Measurements from ENCODE around the gene PTPRE. TPM values are rescaled to one million over a fixed set of nuclear protein-coding genes. Genes with fewer than 3 reads are reported as not detected.

The PTPRE gene
- total RNA-seq, 1 experiment from 2014 or later: 11.6 TPM

GRCh38 chr10:128102480-128103228 is 195.8 kb downstream of the PTPRE start:
- TF ChIP-seq EZH2 (IDR thresholded peaks at IDR 0.05; ENCODE audit: borderline replicate concordance, low read depth, low read length, poor library complexity, severe bottlenecking) (no peak), CTCF (conservative IDR thresholded peaks at IDR 0.05; ENCODE audit: low read depth, low read length) (no peak)
- ChIA-PET POLR2A (ENCODE audit: low non-redundant PET) (no interaction called here), CTCF (no interaction called here)
- H3K27me3 ChIP-seq (replicated peaks; ENCODE audit: insufficient read depth, low read depth, low read length, poor library complexity): no peaks in the 10 kb centered on the region
- H3K27ac ChIP-seq (ENCODE audit: low read depth, low read length, poor library complexity, severe bottlenecking): no peak overlapping the region
- peaks cover 100% of the 10 kb centered on the region for H3K36me3 ChIP-seq (ENCODE audit: insufficient read depth, low read length, poor library complexity, severe bottlenecking)
- no peak overlapping the region for H3K4me3 ChIP-seq (ENCODE audit: low read depth, low read length, poor library complexity, severe bottlenecking)
- H3K9me3 ChIP-seq (ENCODE audit: low read depth, low read length, poor library complexity, severe bottlenecking): no peaks in the 10 kb centered on the region
- no peaks in the 10 kb centered on the region for H3K4me1 ChIP-seq (ENCODE audit: insufficient read depth, low read length, poor library complexity, severe bottlenecking)
- no peak for DNase-seq (ENCODE audit: low spot score)
- no TSS peak for BruUV-seq (replicated peaks)
- intact Hi-C loops (cut with micrococcal nuclease; ENCODE audit: unreplicated experiment): no loop called here

GRCh38 chr10:128103229-128103714 is 196.4 kb downstream of the PTPRE start:
- ChIA-PET POLR2A (ENCODE audit: low non-redundant PET) (no interaction called here), CTCF (no interaction called here)
- Histone ChIP-seq H3K4me3 (ENCODE audit: low read depth, low read length, poor library complexity, severe bottlenecking) (no peak overlapping the region), H3K27me3 (replicated peaks; ENCODE audit: insufficient read depth, low read depth, low read length, poor library complexity) (no peaks in the 10 kb centered on the region), H3K36me3 (ENCODE audit: insufficient read depth, low read length, poor library complexity, severe bottlenecking) (peaks cover 100% of the 10 kb centered on the region), H3K9me3 (ENCODE audit: low read depth, low read length, poor library complexity, severe bottlenecking) (no peaks in the 10 kb centered on the region), H3K4me1 (ENCODE audit: insufficient read depth, low read length, poor library complexity, severe bottlenecking) (no peaks in the 10 kb centered on the region), H3K27ac (ENCODE audit: low read depth, low read length, poor library complexity, severe bottlenecking) (no peak overlapping the region)
- BruUV-seq (replicated peaks): no TSS peak
- DNase-seq (ENCODE audit: low spot score): no peak
- TF ChIP-seq EZH2 (IDR thresholded peaks at IDR 0.05; ENCODE audit: borderline replicate concordance, low read depth, low read length, poor library complexity, severe bottlenecking): no peak
- no peak for TF ChIP-seq CTCF (conservative IDR thresholded peaks at IDR 0.05; ENCODE audit: low read depth, low read length)
- intact Hi-C loops (cut with micrococcal nuclease; ENCODE audit: unreplicated experiment): no loop called here

- DNase-seq (ENCODE audit: low spot score): no peak
- BruUV-seq (replicated peaks): no TSS peak
These were observed 198.5 kb downstream of the PTPRE start for GRCh38 chr10:128105383-128105782.

More at GRCh38 chr10:128105383-128105782, 198.5 kb downstream of the PTPRE start:
- H3K4me3 ChIP-seq (ENCODE audit: low read depth, low read length, poor library complexity, severe bottlenecking): no peak overlapping the region
- CTCF ChIA-PET: no interaction called here
- TF ChIP-seq CTCF (conservative IDR thresholded peaks at IDR 0.05; ENCODE audit: low read depth, low read length) (no peak), EZH2 (IDR thresholded peaks at IDR 0.05; ENCODE audit: borderline replicate concordance, low read depth, low read length, poor library complexity, severe bottlenecking) (no peak)
- intact Hi-C loops (cut with micrococcal nuclease; ENCODE audit: unreplicated experiment): no loop called here
- H3K36me3 ChIP-seq (ENCODE audit: insufficient read depth, low read length, poor library complexity, severe bottlenecking): peaks cover 100% of the 10 kb centered on the region
- POLR2A ChIA-PET (ENCODE audit: low non-redundant PET): no interaction called here
- no peaks in the 10 kb centered on the region for H3K27me3 ChIP-seq (replicated peaks; ENCODE audit: insufficient read depth, low read depth, low read length, poor library complexity)
- H3K27ac ChIP-seq (ENCODE audit: low read depth, low read length, poor library complexity, severe bottlenecking): no peak overlapping the region
- no peaks in the 10 kb centered on the region for H3K4me1 ChIP-seq (ENCODE audit: insufficient read depth, low read length, poor library complexity, severe bottlenecking)
- H3K9me3 ChIP-seq (ENCODE audit: low read depth, low read length, poor library complexity, severe bottlenecking): no peaks in the 10 kb centered on the region

All from A673 (cell line).